Measurements from ENCODE around the gene IL17RA.

The IL17RA gene

DNA sequence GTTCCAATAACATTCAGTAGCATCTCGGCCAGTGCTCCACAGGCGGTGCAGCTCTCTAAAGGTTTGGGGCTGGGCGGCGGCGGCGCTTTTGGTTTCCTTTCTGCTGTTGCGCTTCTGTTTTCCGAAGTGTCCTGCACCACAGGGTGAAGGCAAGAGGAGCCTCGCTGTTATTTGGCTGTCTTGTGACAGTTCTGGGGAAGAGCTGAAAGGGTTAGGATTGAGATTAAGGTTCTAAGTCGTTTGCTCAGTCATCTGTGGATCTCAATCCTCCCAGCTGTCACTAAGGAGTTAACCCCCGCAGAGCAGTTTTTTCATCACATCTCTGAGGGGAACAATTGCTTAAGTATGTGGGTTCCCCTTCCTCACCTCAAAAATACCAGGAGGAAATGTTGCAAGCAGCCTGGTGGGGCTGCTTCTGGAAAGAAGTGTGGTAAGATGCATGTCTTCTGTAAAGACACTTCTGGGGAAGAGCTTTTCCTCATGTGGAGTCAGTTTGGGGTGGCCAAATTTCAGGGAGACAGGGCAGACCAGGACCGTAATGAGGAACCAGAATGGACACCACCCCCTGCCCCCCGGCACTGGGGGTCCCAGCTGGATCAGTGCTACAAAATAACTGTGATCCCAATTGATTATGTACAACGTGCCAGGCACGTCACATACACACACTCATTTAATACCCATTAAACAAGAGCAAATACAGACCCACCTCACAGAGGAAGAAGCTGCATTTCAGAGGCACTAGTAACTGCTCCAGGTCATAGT is 22.2 kb downstream of the IL17RA start:
- FAIRE-seq (no peak), DNase-seq (ENCODE audit: insufficient read length, low spot score) (no peak)
- no peak for TF ChIP-seq POLR2A (IDR thresholded peaks at IDR 0.05; ENCODE audit: low read depth, low read length)

DNA sequence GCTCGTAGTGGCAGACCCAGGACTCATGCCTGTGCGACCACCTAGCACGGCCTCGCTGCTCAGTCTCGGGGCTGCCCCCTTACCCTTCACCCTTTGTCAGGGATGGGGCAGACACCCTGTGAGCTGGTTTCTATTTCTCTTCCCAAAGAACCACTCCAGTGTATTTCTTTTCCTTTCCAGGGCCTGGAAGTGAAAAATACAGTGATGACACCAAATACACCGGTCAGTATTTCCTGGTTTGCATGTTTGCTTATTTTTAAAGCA is 22.7 kb downstream of the IL17RA start:
- FAIRE-seq = no peak
- no peak for TF ChIP-seq POLR2A (IDR thresholded peaks at IDR 0.05; ENCODE audit: low read depth, low read length)
- DNase-seq (ENCODE audit: insufficient read length, low spot score) = no peak

DNA sequence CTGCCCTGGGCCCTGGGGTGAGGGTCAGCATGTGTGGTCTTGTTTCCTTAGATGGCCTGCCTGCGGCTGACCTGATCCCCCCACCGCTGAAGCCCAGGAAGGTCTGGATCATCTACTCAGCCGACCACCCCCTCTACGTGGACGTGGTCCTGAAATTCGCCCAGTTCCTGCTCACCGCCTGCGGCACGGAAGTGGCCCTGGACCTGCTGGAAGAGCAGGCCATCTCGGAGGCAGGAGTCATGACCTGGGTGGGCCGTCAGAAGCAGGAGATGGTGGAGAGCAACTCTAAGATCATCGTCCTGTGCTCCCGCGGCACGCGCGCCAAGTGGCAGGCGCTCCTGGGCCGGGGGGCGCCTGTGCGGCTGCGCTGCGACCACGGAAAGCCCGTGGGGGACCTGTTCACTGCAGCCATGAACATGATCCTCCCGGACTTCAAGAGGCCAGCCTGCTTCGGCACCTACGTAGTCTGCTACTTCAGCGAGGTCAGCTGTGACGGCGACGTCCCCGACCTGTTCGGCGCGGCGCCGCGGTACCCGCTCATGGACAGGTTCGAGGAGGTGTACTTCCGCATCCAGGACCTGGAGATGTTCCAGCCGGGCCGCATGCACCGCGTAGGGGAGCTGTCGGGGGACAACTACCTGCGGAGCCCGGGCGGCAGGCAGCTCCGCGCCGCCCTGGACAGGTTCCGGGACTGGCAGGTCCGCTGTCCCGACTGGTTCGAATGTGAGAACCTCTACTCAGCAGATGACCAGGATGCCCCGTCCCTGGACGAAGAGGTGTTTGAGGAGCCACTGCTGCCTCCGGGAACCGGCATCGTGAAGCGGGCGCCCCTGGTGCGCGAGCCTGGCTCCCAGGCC is 23.7 kb downstream of the IL17RA start:
- FAIRE-seq (no peak), DNase-seq (ENCODE audit: insufficient read length, low spot score) (no peak)
- TF ChIP-seq POLR2A (IDR thresholded peaks at IDR 0.05; ENCODE audit: low read depth, low read length) = no peak

DNA sequence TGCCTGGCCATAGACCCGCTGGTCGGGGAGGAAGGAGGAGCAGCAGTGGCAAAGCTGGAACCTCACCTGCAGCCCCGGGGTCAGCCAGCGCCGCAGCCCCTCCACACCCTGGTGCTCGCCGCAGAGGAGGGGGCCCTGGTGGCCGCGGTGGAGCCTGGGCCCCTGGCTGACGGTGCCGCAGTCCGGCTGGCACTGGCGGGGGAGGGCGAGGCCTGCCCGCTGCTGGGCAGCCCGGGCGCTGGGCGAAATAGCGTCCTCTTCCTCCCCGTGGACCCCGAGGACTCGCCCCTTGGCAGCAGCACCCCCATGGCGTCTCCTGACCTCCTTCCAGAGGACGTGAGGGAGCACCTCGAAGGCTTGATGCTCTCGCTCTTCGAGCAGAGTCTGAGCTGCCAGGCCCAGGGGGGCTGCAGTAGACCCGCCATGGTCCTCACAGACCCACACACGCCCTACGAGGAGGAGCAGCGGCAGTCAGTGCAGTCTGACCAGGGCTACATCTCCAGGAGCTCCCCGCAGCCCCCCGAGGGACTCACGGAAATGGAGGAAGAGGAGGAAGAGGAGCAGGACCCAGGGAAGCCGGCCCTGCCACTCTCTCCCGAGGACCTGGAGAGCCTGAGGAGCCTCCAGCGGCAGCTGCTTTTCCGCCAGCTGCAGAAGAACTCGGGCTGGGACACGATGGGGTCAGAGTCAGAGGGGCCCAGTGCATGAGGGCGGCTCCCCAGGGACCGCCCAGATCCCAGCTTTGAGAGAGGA is 24.5 kb downstream of the IL17RA start:
- DNase-seq (ENCODE audit: insufficient read length, low spot score) (no peak), FAIRE-seq (no peak)
- TF ChIP-seq POLR2A (IDR thresholded peaks at IDR 0.05; ENCODE audit: low read depth, low read length) = no peak

DNA sequence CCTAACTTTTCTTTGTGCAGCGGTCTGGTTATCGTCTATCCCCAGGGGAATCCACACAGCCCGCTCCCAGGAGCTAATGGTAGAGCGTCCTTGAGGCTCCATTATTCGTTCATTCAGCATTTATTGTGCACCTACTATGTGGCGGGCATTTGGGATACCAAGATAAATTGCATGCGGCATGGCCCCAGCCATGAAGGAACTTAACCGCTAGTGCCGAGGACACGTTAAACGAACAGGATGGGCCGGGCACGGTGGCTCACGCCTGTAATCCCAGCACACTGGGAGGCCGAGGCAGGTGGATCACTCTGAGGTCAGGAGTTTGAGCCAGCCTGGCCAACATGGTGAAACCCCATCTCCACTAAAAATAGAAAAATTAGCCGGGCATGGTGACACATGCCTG is 25.2 kb downstream of the IL17RA start:
- no peak for TF ChIP-seq POLR2A (IDR thresholded peaks at IDR 0.05; ENCODE audit: low read depth, low read length)
- DNase-seq (ENCODE audit: insufficient read length, low spot score) = no peak
- FAIRE-seq = no peak

DNA sequence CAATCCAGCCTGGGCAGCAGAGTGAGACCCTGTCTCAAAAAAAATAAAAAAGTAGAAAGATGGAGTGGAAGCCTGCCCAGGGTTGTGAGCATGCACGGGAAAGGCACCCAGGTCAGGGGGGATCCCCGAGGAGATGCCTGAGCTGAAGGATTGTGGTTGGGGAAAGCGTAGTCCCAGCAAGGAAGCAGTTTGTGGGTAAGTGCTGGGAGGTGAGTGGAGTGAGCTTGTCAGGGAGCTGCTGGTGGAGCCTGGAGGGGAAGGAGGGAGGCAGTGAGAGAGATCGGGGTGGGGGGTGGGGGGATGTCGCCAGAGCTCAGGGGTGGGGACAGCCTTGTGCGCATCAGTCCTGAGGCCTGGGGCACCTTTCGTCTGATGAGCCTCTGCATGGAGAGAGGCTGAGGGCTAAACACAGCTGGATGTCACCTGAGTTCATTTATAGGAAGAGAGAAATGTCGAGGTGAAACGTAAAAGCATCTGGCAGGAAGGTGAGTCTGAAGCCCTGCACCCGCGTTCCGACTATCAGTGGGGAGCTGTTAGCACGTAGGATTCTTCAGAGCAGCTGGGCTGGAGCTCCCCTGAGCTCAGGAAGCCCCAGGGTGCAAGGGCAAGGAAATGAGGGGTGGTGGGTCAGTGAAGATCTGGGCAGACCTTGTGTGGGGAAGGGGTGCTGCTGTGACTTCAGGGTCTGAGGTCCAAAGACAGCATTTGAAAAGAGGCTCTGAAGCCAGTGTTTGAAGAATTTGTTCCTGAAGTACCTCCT is 26.2 kb downstream of the IL17RA start:
- no peak for FAIRE-seq
- TF ChIP-seq POLR2A (IDR thresholded peaks at IDR 0.05; ENCODE audit: low read depth, low read length) = no peak

DNA sequence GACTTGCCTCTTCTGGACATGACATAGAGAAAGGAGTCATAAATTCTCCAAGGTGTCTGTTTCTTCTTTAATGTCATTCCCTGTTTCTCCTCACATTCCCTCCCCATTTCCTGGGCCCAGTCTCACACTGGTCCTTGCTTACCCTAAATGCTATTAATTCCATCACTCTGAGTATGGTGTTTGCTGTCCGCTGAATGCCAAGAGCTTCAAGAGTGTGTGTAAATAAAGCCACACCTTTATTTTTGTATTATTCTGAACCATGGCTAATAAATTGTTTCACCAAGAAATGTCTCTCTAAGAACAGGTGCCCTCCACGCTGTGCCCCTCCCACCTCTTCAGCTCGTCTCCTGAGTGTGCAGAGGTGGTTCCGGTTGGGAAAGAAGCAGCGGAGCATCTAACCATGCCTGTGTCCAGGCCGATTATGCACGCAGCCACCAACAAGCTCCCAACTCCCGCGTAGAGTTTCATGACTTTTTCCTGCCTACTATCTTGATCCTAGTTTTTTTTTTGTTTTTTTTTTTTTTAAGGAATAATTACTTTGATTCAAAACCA is 27.8 kb downstream of the IL17RA start:
- no peak for FAIRE-seq
- DNase-seq (ENCODE audit: insufficient read length, low spot score) = no peak
- no peak for TF ChIP-seq POLR2A (IDR thresholded peaks at IDR 0.05; ENCODE audit: low read depth, low read length)

More for the DNA sequence above, 26.2 kb downstream of the IL17RA start:
- no peak for DNase-seq (ENCODE audit: insufficient read length, low spot score)

DNA sequence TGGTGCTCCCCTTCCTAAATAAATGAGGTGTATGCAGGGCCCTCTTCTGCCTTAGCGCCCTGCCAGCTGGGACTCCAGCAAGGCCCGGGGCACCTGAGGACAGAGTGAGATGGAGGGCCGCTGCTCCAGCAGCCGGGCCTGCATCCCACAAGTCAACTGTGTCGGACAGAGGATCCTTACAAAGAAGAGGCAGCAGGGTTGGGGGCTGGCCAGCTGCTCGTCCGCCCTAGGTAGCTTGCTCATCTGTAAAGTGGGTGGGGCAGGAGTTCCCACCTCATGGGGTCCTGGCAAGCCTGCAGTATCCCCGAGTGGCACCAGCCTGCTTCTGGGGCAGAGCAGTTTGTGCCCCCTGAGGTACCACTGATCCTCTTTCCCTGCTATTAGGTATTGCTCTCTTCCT is 28.8 kb downstream of the IL17RA start:
- TF ChIP-seq POLR2A (IDR thresholded peaks at IDR 0.05; ENCODE audit: low read depth, low read length) = no peak
- no peak for DNase-seq (ENCODE audit: insufficient read length, low spot score)
- no peak for FAIRE-seq

DNA sequence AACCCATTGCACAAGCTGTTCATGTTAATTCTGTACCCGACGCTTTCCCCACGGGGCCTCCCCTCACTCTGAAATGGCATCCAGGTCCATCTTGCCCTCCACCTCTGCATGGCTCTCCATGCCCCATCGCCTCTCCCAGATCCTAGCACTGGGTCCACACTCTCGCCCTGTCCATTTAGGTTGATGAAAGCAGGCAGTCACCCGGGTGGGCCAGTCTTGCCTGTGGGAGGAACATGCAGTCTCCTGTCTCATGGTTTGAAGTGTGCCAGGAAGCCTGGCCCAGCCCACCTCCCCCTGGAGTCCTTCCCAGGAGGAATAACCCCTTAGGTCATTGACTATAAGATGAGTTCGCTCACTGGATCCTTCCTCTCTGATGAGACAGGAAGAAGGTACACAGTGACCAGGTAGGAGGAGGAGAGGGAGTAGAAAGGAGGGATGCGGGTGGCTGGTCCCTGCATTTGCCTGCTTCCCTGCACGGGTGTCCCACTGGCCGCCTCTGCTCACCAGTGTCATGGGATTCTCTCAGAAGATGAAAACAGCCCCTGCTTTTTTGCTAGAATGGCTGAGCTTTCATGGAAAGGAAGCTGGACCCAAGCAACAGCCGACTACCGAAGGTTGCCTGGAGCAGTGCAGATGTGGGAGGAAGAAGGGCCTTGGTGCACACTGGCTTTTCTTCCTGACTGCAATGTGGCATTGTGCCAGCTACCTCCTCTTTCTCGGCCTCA is 29.5 kb downstream of the IL17RA start:
- TF ChIP-seq POLR2A (IDR thresholded peaks at IDR 0.05; ENCODE audit: low read depth, low read length) = no peak
- FAIRE-seq = no peak
- no peak for DNase-seq (ENCODE audit: insufficient read length, low spot score)

DNA sequence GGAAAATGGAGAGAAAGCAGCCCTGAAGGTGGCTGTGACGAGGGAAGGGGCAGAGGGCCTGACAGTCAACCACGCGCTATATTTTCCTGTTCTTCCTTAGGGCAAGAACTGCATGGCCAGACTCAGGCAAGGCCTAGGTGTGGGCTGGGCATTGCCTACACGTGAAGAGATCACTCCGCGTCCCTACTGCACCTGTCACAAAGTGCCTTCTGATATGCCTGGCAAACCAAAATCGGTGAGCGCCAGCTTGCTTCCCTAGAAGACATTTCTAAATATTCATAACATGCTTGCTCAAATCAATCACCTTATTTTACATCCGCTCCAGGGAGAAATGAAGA is 30.1 kb downstream of the IL17RA start:
- TF ChIP-seq POLR2A (IDR thresholded peaks at IDR 0.05; ENCODE audit: low read depth, low read length) = no peak
- FAIRE-seq (no peak), DNase-seq (ENCODE audit: insufficient read length, low spot score) (no peak)

DNA sequence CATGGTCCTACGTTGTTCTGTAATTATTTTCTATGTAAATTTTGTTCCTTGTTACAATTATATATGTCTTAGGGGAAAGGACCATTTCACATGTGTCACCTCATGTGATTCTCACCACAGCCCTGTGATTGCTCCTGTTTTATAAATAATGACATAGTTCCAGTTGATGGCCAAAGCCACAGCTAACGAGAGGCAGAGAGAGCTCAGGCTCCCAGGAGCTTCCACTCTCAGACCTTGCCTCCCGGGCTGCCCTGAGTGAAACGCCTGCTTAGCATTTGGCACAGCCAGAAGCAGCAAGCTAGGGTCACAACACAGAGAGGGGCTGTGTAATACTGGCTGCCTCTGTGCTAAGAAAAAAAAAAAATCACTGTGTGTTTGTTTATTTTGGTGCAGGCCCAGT is 30.4 kb downstream of the IL17RA start:
- no peak for TF ChIP-seq POLR2A (IDR thresholded peaks at IDR 0.05; ENCODE audit: low read depth, low read length)

DNA sequence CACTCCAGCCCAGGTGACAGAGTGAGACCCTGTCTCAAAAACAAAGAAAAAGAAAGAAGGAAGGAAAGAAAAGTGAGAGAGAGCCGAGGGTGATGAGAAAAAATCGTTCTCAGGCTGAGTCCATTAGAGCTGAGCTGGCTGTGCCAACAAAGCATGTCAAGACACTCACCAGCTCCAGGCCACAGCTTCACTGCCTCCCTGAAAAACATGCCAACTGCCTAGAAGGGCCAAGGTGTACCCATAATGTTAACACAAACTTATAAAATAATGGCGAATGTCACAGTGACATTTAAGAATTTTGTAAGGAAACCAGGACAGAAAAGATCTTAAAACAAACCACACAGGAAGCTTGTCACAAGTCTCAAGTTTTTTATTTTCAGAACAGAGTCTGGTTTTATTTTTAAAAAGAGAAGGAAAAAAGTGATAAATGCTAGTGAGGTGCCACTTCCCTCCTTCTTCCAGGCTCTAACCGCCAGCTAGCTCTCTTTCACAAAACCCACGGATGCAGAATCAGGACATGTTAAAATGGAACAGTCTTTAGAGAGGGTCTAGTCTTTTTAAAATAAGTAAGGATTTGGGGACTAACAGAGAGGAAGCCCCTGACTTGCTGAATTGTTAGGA is 31.3 kb downstream of the IL17RA start:
- DNase-seq (ENCODE audit: insufficient read length, low spot score) (no peak), FAIRE-seq (no peak)
- TF ChIP-seq POLR2A (IDR thresholded peaks at IDR 0.05; ENCODE audit: low read depth, low read length) = no peak

More for the DNA sequence above, 30.4 kb downstream of the IL17RA start:
- DNase-seq (ENCODE audit: insufficient read length, low spot score) = no peak
- FAIRE-seq = no peak

All from H54 (cell line).